Activated T-cell treated with anti-CD3 and anti-CD28 coated beads, Interleukin-2, amount 50 U/mL, for 72 hours (primary cell): Measurements from ENCODE around the gene BLACAT1. TPM values are rescaled to one million over a fixed set of nuclear protein-coding genes. Genes with fewer than 3 reads are reported as not detected.

Source experiments
- ATAC-seq, 2 donors: fragments of 150-1000 bp; cut with Tn5 transposase; replicated peaks in 1 of 2; 2 replicates each; pipeline ENCODE4 v1.10.0; 2021; ENCODE audit warnings: moderate library complexity in 2 of 2, mild to moderate bottlenecking in 1 of 2
- DNase-seq, 2 donors: peaks; one replicate each; pipeline ENCODE4 v3.0.0; 2021 to 2022; ENCODE audit warnings: mixed read lengths in 1 of 2
- H3K27ac Mint-ChIP-seq: one replicate; pipeline ENCODE4 v1.8.0; 2022; ENCODE audit warnings: mild to moderate bottlenecking, moderate library complexity, mixed read lengths
- H3K27me3 Mint-ChIP-seq: one replicate; pipeline ENCODE4 v1.8.0; 2022; ENCODE audit warnings: low read depth, mixed read lengths
- H3K36me3 Mint-ChIP-seq, 2 donors: one replicate each; pipeline ENCODE4 v1.8.0; 2022; ENCODE audit warnings: mixed read lengths in 2 of 2, mild to moderate bottlenecking in 1 of 2; ENCODE audit not compliant: insufficient read depth in 2 of 2
- H3K4me1 Mint-ChIP-seq: one replicate; pipeline ENCODE4 v1.8.0; 2022; ENCODE audit warnings: low read depth, mixed read lengths
- H3K4me3 Mint-ChIP-seq, 2 donors: one replicate each; pipeline ENCODE4 v1.8.0; 2022; ENCODE audit warnings: mild to moderate bottlenecking in 2 of 2, mixed read lengths in 2 of 2, moderate library complexity in 2 of 2
- H3K9me3 Mint-ChIP-seq, 2 donors: one replicate each; pipeline ENCODE4 v1.8.0; 2022; ENCODE audit warnings: mixed read lengths in 2 of 2
- total RNA-seq, 2 donors: library from RNA; stranded (reverse); gene quantifications; one replicate each; pipeline ENCODE4 v1.2.3, GENCODE V29; 2022

Gene BLACAT1
- total RNA-seq, 2 donors from 2014 or later, result 0.34 to 0.97 TPM

GRCh38 chr1:205458777-205459566 is 3.1 kb upstream of the BLACAT1 start:
- Mint-ChIP-seq H3K27me3 (peaks cover 57% of the 10 kb centered on the region), H3K36me3 (no peaks in the 10 kb centered on the region), H3K4me1 (peaks cover 10% of the 10 kb centered on the region), H3K27ac (no peak overlapping the region), H3K4me3 (no peak overlapping the region), H3K9me3 (no peaks in the 10 kb centered on the region)
- ATAC-seq (peak in 1 of 2 donors; percentile 38), DNase-seq (peak; percentile 24 to 36)

- peak overlapping the region; percentile 45 to 48 for H3K4me3 Mint-ChIP-seq
- ATAC-seq, result peak; percentile 27 to 54
These were observed 1.3 kb upstream of the BLACAT1 start for GRCh38 chr1:205456868-205457745.

GRCh38 chr1:205456383-205456867 is 580 bp upstream of the BLACAT1 start:
- H3K4me3 Mint-ChIP-seq, result peak overlapping the region; percentile 72 to 81
- H3K9me3 Mint-ChIP-seq, result no peaks in the 10 kb centered on the region
- no peak overlapping the region for H3K27ac Mint-ChIP-seq
- ATAC-seq (peak; percentile 36 to 43), DNase-seq (no peak)
- H3K4me1 Mint-ChIP-seq, result peaks cover 10% of the 10 kb centered on the region
- H3K36me3 Mint-ChIP-seq, result no peaks in the 10 kb centered on the region
- peaks cover 80% of the 10 kb centered on the region for H3K27me3 Mint-ChIP-seq

More at GRCh38 chr1:205456868-205457745, 1.3 kb upstream of the BLACAT1 start:
- Mint-ChIP-seq H3K27ac (no peak overlapping the region), H3K36me3 (no peaks in the 10 kb centered on the region), H3K9me3 (no peaks in the 10 kb centered on the region), H3K27me3 (peaks cover 73% of the 10 kb centered on the region), H3K4me1 (peaks cover 10% of the 10 kb centered on the region)
- no peak for DNase-seq

- Mint-ChIP-seq H3K27ac (no peak overlapping the region), H3K4me1 (peaks cover 10% of the 10 kb centered on the region), H3K27me3 (peaks cover 84% of the 10 kb centered on the region), H3K9me3 (no peaks in the 10 kb centered on the region), H3K36me3 (no peaks in the 10 kb centered on the region), H3K4me3 (no peak overlapping the region)
- ATAC-seq (no peak), DNase-seq (no peak)
These were observed 926 bp downstream of the BLACAT1 start for GRCh38 chr1:205454903-205455335.

GRCh38 chr1:205453466-205453865 is 2.4 kb downstream of the BLACAT1 start:
- DNase-seq, result no peak
- Mint-ChIP-seq H3K27ac (no peak overlapping the region), H3K36me3 (no peaks in the 10 kb centered on the region), H3K27me3 (peaks cover 69% of the 10 kb centered on the region), H3K4me1 (peaks cover 16% of the 10 kb centered on the region), H3K9me3 (no peaks in the 10 kb centered on the region), H3K4me3 (no peak overlapping the region)
- no peak for ATAC-seq

GRCh38 chr1:205452933-205453332 is 2.9 kb downstream of the BLACAT1 start:
- H3K27ac Mint-ChIP-seq, result no peak overlapping the region
- DNase-seq, result no peak
- no peaks in the 10 kb centered on the region for H3K9me3 Mint-ChIP-seq
- ATAC-seq, result no peak
- peaks cover 16% of the 10 kb centered on the region for H3K4me1 Mint-ChIP-seq
- H3K36me3 Mint-ChIP-seq, result no peaks in the 10 kb centered on the region
- no peak overlapping the region for H3K4me3 Mint-ChIP-seq
- H3K27me3 Mint-ChIP-seq, result peaks cover 64% of the 10 kb centered on the region

- DNase-seq (no peak), ATAC-seq (no peak)
- Mint-ChIP-seq H3K36me3 (no peaks in the 10 kb centered on the region), H3K4me3 (no peak overlapping the region), H3K4me1 (peaks cover 16% of the 10 kb centered on the region), H3K27ac (no peak overlapping the region), H3K9me3 (no peaks in the 10 kb centered on the region), H3K27me3 (peaks cover 58% of the 10 kb centered on the region)
These were observed 3.5 kb downstream of the BLACAT1 start for GRCh38 chr1:205452364-205452763.

GRCh38 chr1:205451759-205452164 is 4.1 kb downstream of the BLACAT1 start:
- no peak for ATAC-seq
- Mint-ChIP-seq H3K27me3 (peaks cover 57% of the 10 kb centered on the region), H3K27ac (no peak overlapping the region)

GRCh38 chr1:205451202-205451601 is 4.6 kb downstream of the BLACAT1 start:
- H3K27ac Mint-ChIP-seq, result no peak overlapping the region
- H3K27me3 Mint-ChIP-seq, result peaks cover 53% of the 10 kb centered on the region
- no peaks in the 10 kb centered on the region for H3K36me3 Mint-ChIP-seq
- H3K9me3 Mint-ChIP-seq, result no peaks in the 10 kb centered on the region
- no peak overlapping the region for H3K4me3 Mint-ChIP-seq
- no peak for DNase-seq
- H3K4me1 Mint-ChIP-seq, result peaks cover 11% of the 10 kb centered on the region
- no peak for ATAC-seq

More at GRCh38 chr1:205451759-205452164, 4.1 kb downstream of the BLACAT1 start:
- H3K9me3 Mint-ChIP-seq, result no peaks in the 10 kb centered on the region
- no peaks in the 10 kb centered on the region for H3K36me3 Mint-ChIP-seq
- peaks cover 16% of the 10 kb centered on the region for H3K4me1 Mint-ChIP-seq
- no peak overlapping the region for H3K4me3 Mint-ChIP-seq
- no peak for DNase-seq

GRCh38 chr1:205450448-205450847 is 5.4 kb downstream of the BLACAT1 start:
- Mint-ChIP-seq H3K9me3 (no peaks in the 10 kb centered on the region), H3K4me1 (peaks cover 6% of the 10 kb centered on the region), H3K27ac (no peak overlapping the region), H3K4me3 (no peak overlapping the region), H3K27me3 (peaks cover 45% of the 10 kb centered on the region), H3K36me3 (no peaks in the 10 kb centered on the region)
- DNase-seq (no peak), ATAC-seq (no peak)

- peak; percentile 60 to 71 for DNase-seq
- H3K4me3 Mint-ChIP-seq, result peak overlapping the region; percentile 69 to 73
These were observed 5.9 kb downstream of the BLACAT1 start for GRCh38 chr1:205449750-205450443.

GRCh38 chr1:205449254-205449749 is 6.5 kb downstream of the BLACAT1 start:
- Mint-ChIP-seq H3K9me3 (no peaks in the 10 kb centered on the region), H3K27ac (peak overlapping the region; percentile 8), H3K4me3 (peak overlapping the region; percentile 69 to 73), H3K36me3 (no peaks in the 10 kb centered on the region), H3K4me1 (peaks cover 6% of the 10 kb centered on the region), H3K27me3 (peaks cover 35% of the 10 kb centered on the region)
- DNase-seq (no peak), ATAC-seq (peak in 1 of 2 donors; percentile 3)

More at GRCh38 chr1:205449750-205450443, 5.9 kb downstream of the BLACAT1 start:
- Mint-ChIP-seq H3K9me3 (no peaks in the 10 kb centered on the region), H3K27me3 (peaks cover 41% of the 10 kb centered on the region), H3K4me1 (peaks cover 6% of the 10 kb centered on the region), H3K27ac (peak overlapping the region; percentile 8), H3K36me3 (no peaks in the 10 kb centered on the region)
- ATAC-seq, result peak; percentile 88 to 94
